ENCODE results near the gene ANAPC7.
"Not testable (repeated sequence)": the region's sequence is repeated elsewhere in the genome, so short reads cannot be mapped to it uniquely, and the experiment has no call there.

The ANAPC7 gene

DNA sequence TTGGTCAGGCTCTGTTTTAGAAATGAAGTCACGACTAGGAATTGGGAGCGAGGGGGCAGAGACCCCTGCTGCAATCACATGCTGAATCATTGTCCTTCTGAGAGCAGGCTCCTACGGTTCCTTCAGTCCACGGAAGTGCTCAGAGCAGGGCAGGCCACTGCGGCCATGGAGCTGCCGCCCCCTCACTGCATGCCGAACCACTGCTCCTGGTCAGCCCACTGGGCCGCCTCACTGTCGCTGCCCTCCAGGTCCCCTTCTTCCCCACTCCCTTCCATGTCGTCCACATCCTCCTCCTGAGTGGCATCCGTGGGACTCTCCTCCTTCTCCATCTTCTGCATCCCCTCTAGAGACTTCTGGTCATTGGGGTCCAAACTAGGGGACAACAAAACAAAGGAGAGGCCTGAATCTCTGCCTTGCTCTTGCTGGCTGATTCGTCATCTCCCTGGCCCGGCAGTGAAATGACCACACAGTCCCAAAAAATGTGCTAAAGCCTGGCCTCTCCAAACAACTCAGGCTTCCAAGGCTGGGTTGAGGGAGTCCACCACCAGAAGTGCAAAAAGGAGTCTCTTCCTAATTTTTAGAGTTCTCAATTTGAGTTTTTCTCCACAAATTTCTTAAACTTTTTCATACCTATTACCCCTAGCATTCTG is 29.4 kb downstream of the ANAPC7 start:
- no peak for DNase-seq (ENCODE audit: low read depth, low spot score)

GRCh38 chr12:110373425-110373824 is 30.1 kb downstream of the ANAPC7 start:
- DNase-seq (ENCODE audit: low read depth, low spot score): no peak

GRCh38 chr12:110373025-110373424 is 30.5 kb downstream of the ANAPC7 start:
- no peak for DNase-seq (ENCODE audit: low read depth, low spot score)

GRCh38 chr12:110372056-110372425 is 31.5 kb downstream of the ANAPC7 start:
- DNase-seq (ENCODE audit: low read depth, low spot score): no peak

- DNase-seq (ENCODE audit: low read depth, low spot score): no peak
Measured at GRCh38 chr12:110371408-110372055, 32.0 kb downstream of the ANAPC7 start.

GRCh38 chr12:110370732-110371231 is 32.7 kb downstream of the ANAPC7 start:
- DNase-seq (ENCODE audit: low read depth, low spot score): no peak

- DNase-seq (ENCODE audit: low read depth, low spot score): no peak
Measured at GRCh38 chr12:110369992-110370391, 33.5 kb downstream of the ANAPC7 start.

- DNase-seq (ENCODE audit: low read depth, low spot score): no peak
Measured at GRCh38 chr12:110367181-110367864, 36.2 kb downstream of the ANAPC7 start.

DNA sequence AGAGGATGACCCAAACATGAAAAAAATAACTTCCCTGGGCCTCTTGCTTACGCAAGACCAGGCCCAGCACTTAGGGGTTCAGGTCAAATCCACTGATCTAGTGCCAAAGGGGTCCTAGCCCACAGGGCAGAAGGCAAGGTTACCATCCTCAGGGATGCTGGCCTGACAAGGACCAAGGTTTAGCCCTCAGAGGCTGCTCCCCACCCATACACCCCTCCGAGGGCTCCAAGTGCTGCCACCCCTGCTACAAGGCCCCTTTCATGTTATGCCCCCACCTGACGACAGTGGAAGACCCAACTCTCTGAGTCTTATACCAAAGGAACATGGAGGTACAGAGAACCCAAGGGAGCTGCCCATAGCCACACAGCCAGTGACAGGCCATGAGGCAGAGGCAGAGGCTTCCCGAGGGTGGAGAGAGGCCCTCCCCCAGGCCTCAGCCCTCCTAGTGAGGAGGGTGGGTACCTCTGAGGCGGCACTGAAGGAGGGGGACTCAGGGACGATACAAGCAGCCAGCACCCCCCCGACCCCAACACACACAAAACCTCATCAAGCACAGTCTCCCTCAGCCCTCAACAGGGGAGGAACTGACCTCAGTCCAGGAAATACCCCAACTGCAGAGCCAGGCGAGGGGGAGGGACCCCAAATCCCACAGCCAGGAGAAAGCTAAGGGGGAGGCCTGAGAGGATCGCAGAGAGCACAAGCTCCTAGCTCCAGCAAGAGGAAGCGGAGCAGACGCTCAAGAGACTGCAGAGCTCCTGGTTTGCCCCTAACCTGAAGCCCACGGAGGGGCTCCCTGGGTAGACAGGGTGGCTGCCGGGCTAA is 37.0 kb downstream of the ANAPC7 start:
- DNase-seq (ENCODE audit: low read depth, low spot score): no peak

GRCh38 chr12:110365489-110366320 is 37.8 kb downstream of the ANAPC7 start:
- no peak for DNase-seq (ENCODE audit: low read depth, low spot score)

DNA sequence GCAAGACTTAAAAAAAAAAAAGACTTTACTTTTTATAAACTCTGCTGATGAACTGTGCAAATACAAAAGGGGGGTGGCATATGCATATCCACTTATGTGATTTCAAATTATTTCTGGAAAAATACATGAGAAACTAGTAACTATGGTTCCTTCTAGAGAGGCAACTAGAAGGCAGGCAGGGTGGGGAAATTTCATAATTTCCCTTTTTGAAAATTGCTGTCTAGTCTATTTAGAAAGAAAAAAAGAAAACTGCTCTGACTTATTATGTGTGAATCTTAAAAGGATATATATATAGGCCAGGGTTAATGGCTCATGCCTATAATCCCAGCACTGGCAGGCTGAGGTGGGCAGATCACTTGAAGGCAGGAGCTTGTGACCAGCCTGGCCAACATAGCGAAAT is 42.3 kb downstream of the ANAPC7 start:
- no peak for DNase-seq (ENCODE audit: low read depth, low spot score)

GRCh38 chr12:110358384-110359097 is 45.0 kb downstream of the ANAPC7 start:
- DNase-seq (ENCODE audit: low read depth, low spot score): not testable (repeated sequence)

DNA sequence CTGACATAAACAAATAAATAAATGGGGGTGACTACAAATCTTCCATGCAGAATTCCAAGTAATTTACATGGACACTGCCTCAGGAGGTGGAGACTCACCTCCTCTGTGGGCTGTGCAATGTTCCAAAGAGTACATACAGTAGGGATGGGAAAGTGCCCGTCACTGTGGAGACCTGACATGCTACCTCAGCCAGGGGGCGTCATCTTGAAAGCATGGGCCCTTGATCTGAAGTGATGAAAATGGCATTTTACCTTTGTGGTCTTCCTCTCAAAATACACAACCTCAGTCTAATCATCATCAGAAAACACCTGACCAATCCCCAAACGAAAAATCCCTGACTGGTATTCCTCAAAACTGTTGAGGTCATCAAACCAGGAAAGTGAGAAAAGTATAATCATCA is 48.4 kb downstream of the ANAPC7 start:
- no peak for DNase-seq (ENCODE audit: low read depth, low spot score)

DNA sequence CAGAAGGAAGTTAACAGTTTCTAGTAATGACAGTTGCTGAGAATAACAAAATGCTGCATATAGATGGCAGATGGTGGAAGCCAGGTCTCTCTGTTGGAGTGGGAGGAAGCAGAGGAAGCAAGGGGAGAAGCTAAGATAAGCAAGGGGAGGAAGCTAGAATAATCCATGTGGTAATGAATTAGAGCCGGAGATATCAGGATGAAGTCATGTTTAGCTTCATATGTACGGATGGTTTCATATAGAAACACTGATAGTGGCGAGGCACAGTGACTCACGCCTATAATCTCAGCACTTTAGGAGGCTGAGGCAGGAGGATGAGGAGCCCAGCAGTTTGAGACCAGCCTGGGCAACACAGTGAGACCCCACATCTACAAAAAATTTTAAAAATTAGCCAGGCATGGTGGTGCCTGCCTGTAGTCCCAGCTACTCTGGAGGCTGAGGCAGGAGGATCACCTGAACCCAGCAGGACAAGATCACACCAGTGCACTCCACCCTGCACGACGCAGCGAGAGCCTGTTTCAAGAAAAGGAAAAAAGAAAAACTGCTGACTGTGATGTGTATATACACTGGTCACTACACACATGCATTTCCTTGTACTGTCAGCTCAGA is 49.2 kb downstream of the ANAPC7 start:
- no peak for DNase-seq (ENCODE audit: low read depth, low spot score)

DNA sequence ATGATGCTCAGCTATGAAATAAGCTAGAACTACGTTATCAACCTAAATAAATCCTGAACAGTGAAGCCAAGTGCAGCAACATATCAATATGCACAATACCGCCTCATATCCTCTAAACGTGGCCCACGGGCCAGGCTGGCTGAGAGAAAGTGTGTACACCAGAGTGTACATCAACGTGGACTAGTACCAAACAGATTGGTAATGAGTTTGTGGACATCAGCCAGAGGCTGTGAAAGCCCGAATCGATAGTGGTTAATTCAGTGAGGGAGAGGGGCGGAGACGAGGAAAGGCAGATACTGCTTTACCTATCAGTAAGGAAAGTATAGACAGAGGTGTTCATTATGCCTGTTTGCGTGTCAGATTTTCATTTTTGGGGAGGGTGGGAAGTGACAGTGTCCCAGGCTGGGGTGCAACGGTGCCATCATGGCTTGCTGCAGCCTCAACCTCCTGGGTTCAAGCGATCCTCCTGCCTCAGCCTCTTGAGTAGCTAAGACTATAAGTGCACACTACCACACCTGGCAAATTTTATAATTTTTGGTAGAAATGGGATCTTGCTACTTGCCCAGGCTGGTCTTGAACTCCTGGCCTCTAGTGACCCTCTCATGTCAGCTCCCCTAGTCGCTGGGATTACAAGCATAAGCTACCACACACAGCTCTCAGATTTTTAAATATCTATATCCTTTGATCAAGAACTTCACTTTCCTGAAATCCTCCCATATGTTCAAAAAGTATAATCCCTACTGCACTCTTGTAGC is 50.1 kb downstream of the ANAPC7 start:
- DNase-seq (ENCODE audit: low read depth, low spot score): no peak

- no peak for DNase-seq (ENCODE audit: low read depth, low spot score)
Measured at GRCh38 chr12:110352401-110352800, 51.1 kb downstream of the ANAPC7 start.

- no peak for DNase-seq (ENCODE audit: low read depth, low spot score)
Measured at GRCh38 chr12:110351119-110351518, 52.4 kb downstream of the ANAPC7 start.

GRCh38 chr12:110349514-110350151 is 53.9 kb downstream of the ANAPC7 start:
- peak; percentile 25 for DNase-seq (ENCODE audit: low read depth, low spot score)

GRCh38 chr12:110349096-110349495 is 54.4 kb downstream of the ANAPC7 start:
- no peak for DNase-seq (ENCODE audit: low read depth, low spot score)
